Muscle layer of duodenum (tissue), 2 donors: ENCODE data around the gene TEX22.
"Not testable (repeated sequence)": the region's sequence is repeated elsewhere in the genome, so short reads cannot be mapped to it uniquely, and the experiment has no call there.

Experiments used
- H3K27ac ChIP-seq: one replicate; pipeline ENCODE4 v1.7.0; 2013; ENCODE audit warnings: mild to moderate bottlenecking, low read length
- H3K27me3 ChIP-seq: one replicate; pipeline ENCODE4 v1.7.0; 2013; ENCODE audit warnings: low read depth, mild to moderate bottlenecking, control low read depth, low read length
- H3K36me3 ChIP-seq, 2 donors: one replicate each; pipeline ENCODE4 v1.7.0; 2013; ENCODE audit warnings: low read length in 2 of 2, control low read depth in 1 of 2, mild to moderate bottlenecking in 1 of 2; ENCODE audit not compliant: insufficient read depth in 2 of 2, control insufficient read depth in 1 of 2
- H3K4me1 ChIP-seq, 2 donors: one replicate each; pipeline ENCODE4 v1.7.0; 2013; ENCODE audit warnings: low read length in 2 of 2, mild to moderate bottlenecking in 2 of 2, control low read depth in 1 of 2, moderate library complexity in 1 of 2; ENCODE audit not compliant: insufficient read depth in 2 of 2, control insufficient read depth in 1 of 2
- H3K4me3 ChIP-seq, 2 donors: one replicate each; pipeline ENCODE4 v1.7.0; 2013; ENCODE audit warnings: low read length in 2 of 2, low read depth in 1 of 2, mild to moderate bottlenecking in 1 of 2
- H3K9me3 ChIP-seq, 2 donors: one replicate each; pipeline ENCODE4 v1.7.0; 2013; ENCODE audit warnings: low read length in 2 of 2, control low read depth in 1 of 2, mild to moderate bottlenecking in 1 of 2; ENCODE audit not compliant: control insufficient read depth in 1 of 2
- donor health status: healthy.

The TEX22 gene

DNA sequence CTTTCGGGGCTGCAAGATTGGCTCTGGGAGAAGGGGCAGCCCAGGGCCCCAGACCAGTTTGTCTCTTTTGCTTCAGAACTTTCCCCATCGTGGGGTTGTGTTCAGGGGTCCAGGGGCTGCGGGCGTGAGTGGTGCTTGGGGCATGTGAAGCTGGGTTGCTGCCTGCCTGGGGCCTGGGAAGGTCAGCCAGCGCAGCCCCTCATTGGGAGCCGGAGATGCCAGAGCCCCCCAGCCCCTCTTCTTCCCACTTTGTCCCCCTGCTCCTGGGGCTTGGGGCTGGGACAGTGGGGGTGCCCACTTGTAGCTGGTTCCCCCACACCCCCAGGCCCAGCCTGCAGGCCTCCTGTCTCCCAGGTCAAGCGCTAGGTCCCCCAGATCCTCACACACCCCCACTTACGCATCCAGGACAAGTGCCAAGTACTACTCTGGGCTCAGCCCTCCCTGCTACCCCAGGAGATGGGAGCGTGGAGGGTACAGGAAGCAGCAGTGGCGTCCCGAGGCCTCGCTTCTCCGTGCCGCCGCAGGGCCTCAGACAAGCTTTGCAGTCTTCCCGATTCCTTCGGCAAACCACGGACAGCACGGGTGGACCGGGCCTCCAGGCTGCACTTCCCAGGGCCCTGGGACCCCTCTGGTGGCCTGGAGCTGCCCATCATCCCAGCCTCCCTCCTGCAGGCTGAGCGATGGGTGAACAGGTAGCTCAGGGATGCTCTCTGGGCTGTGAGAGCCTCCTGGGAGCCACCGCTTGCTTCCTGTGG lies 42.3 kb upstream of the TEX22 start:
- Histone ChIP-seq H3K4me1 (peaks cover 0 to 4% of the 10 kb centered on the region in 2 donors), H3K4me3 (no peak overlapping the region), H3K36me3 (peaks cover 0 to 27% of the 10 kb centered on the region in 2 donors), H3K9me3 (no peaks in the 10 kb centered on the region), H3K27me3 (no peaks in the 10 kb centered on the region), H3K27ac (no peak overlapping the region)

DNA sequence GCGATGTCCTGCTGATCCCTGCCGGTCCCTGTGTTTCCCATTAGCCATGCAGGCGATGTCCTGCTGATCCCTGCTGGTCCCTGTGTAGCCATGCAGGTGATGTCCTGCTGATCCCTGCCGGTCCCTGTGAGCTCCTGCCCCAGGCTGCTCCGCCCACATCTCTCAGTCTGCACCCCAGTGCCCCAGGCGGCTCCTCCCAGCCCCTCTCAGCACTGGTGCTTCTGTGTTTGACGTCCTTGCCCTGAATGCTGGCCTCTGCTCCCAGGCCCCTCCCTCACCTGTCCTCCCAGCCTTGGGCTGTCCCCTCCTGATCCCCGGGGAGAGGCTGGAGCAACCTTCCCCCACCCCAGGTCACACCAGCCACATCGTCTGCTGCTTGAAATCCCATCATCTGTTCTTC lies 41.4 kb upstream of the TEX22 start:
- Histone ChIP-seq H3K9me3 (no peaks in the 10 kb centered on the region), H3K36me3 (peaks cover 0 to 29% of the 10 kb centered on the region in 2 donors), H3K27me3 (no peaks in the 10 kb centered on the region), H3K4me3 (no peak overlapping the region), H3K4me1 (peaks cover 0 to 3% of the 10 kb centered on the region in 2 donors), H3K27ac (no peak overlapping the region)

DNA sequence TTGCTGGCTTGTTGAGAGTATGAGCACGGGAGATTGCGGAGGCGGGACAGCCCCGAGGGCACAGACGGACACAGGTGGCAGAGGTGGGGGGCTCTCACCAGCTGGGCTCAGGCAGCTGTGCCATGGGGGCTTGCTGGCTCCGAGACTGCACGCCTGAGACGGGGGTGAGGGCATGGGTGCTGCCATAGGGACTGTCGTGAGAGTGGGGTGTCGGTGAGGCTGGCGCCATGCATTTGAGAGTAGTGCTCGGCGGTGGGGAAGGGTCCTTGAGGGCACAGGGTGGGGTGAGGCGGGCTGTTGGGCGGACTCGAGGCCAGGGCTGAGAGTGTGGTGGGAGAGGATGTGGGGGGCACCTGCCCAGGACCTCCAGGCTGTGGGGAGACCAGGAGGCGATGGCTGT lies 40.7 kb upstream of the TEX22 start:
- Histone ChIP-seq H3K4me1 (no peaks in the 10 kb centered on the region), H3K27ac (no peak overlapping the region), H3K27me3 (no peaks in the 10 kb centered on the region), H3K9me3 (no peaks in the 10 kb centered on the region), H3K4me3 (no peak overlapping the region), H3K36me3 (peaks cover 0 to 29% of the 10 kb centered on the region in 2 donors)

DNA sequence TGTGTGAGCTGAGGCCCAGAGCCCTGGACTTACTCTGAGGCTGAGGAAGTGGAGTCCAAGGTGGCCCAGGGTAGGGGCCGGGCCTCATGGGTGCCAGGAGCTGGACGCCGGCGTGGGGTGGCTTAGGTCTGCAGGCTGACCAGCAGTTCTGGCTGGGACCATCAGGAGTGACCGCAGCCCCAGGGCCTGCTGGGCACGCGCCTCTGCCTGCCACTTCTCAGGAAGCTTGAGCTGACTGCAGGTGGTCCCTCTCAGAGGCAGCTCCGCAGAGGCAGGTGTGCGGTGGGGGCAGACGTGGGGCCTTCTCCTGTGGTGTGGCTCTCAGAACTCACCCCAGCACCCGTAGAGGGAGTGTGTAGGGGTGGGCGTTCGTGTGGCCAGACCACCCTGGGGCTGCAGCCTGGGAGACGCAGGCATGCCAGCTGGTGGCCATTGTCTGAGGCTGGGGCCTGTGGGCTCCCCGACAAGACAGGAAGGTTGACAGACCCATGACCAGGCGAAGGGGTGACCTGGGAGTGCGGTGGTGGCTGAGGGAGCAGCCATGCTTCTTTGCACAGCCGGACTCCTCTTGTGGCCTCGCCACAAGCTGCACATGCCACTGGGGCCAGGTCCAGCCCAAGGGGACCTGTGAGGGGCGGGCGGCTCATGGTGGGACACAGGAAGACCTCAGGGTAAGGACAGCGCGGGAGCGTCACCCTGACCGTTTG lies 40.0 kb upstream of the TEX22 start:
- Histone ChIP-seq H3K4me3 (no peak overlapping the region), H3K36me3 (peaks cover 0 to 29% of the 10 kb centered on the region in 2 donors), H3K27ac (no peak overlapping the region), H3K4me1 (no peaks in the 10 kb centered on the region), H3K9me3 (no peaks in the 10 kb centered on the region), H3K27me3 (no peaks in the 10 kb centered on the region)

DNA sequence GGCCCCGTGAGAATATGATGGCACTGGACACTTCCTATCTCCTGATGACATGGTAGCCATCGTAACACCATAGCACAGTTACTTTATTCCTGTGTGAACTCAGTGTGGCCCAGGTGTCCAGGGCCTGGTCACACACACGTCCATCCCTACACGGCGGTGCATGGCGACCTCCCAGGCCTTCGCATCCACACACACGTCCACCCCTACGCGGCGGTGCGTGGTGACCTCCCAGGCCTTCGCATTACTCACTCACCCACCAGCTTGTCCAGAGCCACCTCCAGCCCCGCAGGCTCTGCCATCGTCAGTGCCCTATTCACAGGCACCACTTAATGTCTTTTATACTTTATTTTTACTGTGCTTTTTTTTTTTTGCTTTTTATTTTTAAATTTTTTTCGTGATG lies 39.4 kb upstream of the TEX22 start:
- H3K4me1 ChIP-seq, result no peaks in the 10 kb centered on the region
- peaks cover 0 to 29% of the 10 kb centered on the region in 2 donors for H3K36me3 ChIP-seq
- no peak overlapping the region for H3K27ac ChIP-seq
- H3K9me3 ChIP-seq, result no peaks in the 10 kb centered on the region
- no peaks in the 10 kb centered on the region for H3K27me3 ChIP-seq
- no peak overlapping the region for H3K4me3 ChIP-seq

DNA sequence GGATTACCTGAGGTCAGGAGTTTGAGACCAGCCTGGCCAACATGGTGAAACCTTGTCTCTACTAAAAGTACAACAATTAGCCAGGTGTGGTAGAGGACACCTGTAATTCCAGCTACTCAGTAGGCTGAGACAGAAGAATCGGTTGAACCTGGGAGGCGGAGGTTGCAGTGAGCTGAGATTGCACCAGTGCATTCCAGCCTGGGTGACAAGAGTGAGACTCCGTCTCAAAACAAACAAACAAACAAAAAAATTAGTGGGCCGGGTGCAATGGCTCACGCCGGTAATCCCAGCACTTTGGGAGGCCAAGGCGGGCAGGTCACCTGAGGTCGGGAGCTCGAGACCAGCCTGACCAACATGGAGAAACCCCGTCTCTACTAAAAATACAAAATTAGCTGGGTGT lies 36.9 kb upstream of the TEX22 start:
- peaks cover 0 to 19% of the 10 kb centered on the region in 2 donors for H3K36me3 ChIP-seq
- not testable (repeated sequence) for H3K9me3 ChIP-seq, H3K4me3 ChIP-seq, H3K4me1 ChIP-seq, H3K27me3 ChIP-seq, H3K27ac ChIP-seq

DNA sequence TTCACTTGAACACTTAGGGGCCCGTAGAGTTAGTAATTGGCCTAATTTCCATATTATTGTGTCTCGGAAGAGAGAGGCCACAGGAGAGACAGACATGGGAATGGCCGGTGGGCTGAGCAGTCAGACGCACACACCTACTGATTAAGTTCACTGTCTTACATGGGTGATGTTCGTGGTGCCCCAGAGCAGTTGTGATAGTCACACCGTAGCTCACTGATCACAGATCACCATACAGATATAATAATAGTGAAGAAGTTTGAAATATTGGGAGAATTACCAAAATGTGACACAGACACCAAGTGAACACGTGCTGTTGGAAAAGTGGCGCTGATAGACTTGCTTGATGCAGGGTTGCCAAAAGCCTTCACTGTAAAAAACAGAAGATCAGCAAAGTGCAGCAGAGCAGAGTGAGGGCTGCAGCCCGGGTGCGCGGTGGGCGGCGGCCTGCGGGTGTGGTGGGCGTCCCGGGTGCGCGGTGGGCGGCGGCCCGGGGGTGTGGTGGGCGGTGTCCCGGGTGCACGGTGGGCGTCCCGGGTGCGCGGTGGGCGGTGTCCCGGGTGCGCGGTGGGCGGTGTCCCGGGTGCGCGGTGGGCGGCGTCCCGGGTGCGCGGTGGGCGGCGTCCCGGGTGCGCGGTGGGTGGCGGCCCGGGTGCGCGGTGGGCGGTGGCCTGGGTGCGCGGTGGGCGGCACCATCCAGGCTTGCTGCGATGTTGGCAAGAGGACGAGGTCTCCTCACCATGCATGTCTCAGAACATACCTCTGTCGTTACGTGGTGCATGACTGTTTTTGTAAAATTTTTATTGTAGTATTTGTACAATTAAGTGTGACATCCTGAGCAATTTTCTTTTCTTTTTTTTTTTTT lies 34.3 kb upstream of the TEX22 start:
- Histone ChIP-seq H3K4me3 (no peak overlapping the region), H3K9me3 (no peaks in the 10 kb centered on the region)

DNA sequence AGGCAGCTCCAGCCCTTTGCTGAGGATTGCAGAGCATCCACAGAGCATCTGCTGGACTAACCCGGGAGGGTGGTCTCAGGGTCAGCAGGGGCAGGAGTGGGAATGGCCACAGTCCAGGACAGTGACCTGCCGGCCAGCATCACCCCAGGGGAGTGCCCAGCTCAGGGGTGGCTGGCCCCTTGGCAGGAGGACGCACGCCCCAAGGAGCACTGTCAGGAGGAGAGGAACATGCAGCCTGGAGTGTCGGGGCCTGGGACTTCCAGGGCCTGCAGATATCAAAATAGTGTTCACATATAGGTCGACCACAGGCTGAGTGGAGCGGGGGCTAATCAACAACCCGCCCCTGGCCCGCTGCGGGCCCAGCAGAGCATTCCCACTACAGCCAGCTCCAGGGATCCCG lies 33.2 kb upstream of the TEX22 start:
- peaks cover 0 to 40% of the 10 kb centered on the region in 2 donors for H3K36me3 ChIP-seq

More for the DNA sequence above, 34.3 kb upstream of the TEX22 start:
- H3K27ac ChIP-seq, result no peak overlapping the region
- no peaks in the 10 kb centered on the region for H3K27me3 ChIP-seq
- peaks cover 0 to 31% of the 10 kb centered on the region in 2 donors for H3K36me3 ChIP-seq
- peaks cover 0 to 4% of the 10 kb centered on the region in 2 donors for H3K4me1 ChIP-seq

DNA sequence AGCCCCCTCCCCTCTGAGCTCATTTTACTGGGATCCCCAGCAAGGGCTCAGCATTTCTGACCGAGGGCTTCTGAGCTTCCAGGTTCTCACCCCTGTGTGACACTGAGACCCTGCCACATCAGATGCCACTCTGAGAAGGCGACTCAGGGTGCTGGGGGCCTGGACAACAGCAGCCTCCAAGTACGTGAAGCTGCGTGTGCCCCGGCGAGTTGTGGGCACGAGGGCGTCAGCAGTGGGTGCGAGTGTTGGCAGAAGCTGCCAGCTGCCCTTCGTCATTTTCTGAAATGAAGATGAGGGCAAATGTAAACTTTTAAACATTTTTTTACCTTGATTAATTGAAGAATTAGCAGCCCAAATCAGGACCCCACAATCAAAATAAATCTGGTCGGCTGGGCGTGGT lies 32.7 kb upstream of the TEX22 start:
- H3K4me1 ChIP-seq, result peaks cover 0 to 4% of the 10 kb centered on the region in 2 donors
- no peaks in the 10 kb centered on the region for H3K27me3 ChIP-seq
- H3K4me3 ChIP-seq, result no peak overlapping the region
- H3K9me3 ChIP-seq, result no peaks in the 10 kb centered on the region
- no peak overlapping the region for H3K27ac ChIP-seq
- peaks cover 0 to 36% of the 10 kb centered on the region in 2 donors for H3K36me3 ChIP-seq

More for the DNA sequence above, 33.2 kb upstream of the TEX22 start:
- no peaks in the 10 kb centered on the region for H3K9me3 ChIP-seq
- H3K27me3 ChIP-seq, result no peaks in the 10 kb centered on the region
- no peak overlapping the region for H3K27ac ChIP-seq
- H3K4me1 ChIP-seq, result peaks cover 0 to 4% of the 10 kb centered on the region in 2 donors
- H3K4me3 ChIP-seq, result no peak overlapping the region

DNA sequence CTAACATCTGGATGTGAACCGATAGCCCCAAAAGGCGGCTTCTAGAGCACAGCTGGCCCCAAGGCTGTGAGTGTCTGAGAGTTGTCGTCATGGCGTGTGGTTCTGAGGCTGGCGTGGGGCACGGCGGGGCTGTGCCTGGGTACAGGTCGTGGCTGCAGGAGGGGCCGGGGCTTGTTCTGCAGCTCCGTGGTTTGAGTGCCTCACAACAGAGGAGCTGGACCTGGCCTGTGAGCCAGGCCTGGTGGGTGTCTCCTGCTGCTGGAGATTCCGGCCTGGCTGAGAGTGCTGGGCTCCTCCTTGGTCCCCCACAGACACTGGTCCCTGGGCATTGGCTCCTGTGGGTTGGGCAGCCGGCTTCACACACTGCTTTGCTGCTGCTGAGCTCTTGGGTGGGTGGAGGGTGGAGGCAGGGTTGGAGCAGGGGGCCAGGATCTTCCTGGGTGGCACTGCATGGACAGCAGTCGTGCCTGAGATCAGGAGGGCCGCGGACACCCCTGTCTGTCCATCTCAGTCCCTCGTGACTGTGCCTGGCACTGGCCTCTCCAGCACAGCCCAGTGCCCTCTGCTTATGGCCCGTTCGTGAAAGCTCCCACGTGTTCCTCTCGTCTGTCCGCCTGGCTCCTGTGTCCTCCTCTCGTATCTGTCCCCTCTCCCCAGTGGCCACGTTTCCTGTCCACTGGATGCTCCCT lies 31.8 kb upstream of the TEX22 start:
- Histone ChIP-seq H3K27me3 (no peaks in the 10 kb centered on the region), H3K9me3 (no peaks in the 10 kb centered on the region), H3K4me3 (no peak overlapping the region), H3K27ac (no peak overlapping the region), H3K4me1 (peaks cover 0 to 8% of the 10 kb centered on the region in 2 donors), H3K36me3 (peaks cover 0 to 32% of the 10 kb centered on the region in 2 donors)
